Caki2 (cell line): ENCODE measurements around the gene ZMYND10. TPM values are rescaled to one million over a fixed set of nuclear protein-coding genes. Genes with fewer than 3 reads are reported as not detected.

Source experiments
- DNase-seq: peaks from one replicate; pipeline ENCODE4 v3.0.0-alpha.2; 2015; ENCODE audit warnings: low read depth
- in situ Hi-C: cut with HindIII; loops from 2 replicates; pipeline ENCODE4 v1.10.0; 2016; ENCODE audit warnings: low sequenced_read_pairs, low pct_unique_long_range_greater_than_20kb, mixed read lengths
- total RNA-seq: library from RNA; depleted of rRNA; stranded (reverse); fragments of >200 nt; shearing (Covaris generic); gene quantifications from 2 replicates; pipeline ENCODE4 v1.2.3, GENCODE V29; 2014; ENCODE audit warnings: low replicate concordance; rRNA removed

ZMYND10 gene
- 3.3 and 10.8 TPM in 2 replicates for total RNA-seq

DNA sequence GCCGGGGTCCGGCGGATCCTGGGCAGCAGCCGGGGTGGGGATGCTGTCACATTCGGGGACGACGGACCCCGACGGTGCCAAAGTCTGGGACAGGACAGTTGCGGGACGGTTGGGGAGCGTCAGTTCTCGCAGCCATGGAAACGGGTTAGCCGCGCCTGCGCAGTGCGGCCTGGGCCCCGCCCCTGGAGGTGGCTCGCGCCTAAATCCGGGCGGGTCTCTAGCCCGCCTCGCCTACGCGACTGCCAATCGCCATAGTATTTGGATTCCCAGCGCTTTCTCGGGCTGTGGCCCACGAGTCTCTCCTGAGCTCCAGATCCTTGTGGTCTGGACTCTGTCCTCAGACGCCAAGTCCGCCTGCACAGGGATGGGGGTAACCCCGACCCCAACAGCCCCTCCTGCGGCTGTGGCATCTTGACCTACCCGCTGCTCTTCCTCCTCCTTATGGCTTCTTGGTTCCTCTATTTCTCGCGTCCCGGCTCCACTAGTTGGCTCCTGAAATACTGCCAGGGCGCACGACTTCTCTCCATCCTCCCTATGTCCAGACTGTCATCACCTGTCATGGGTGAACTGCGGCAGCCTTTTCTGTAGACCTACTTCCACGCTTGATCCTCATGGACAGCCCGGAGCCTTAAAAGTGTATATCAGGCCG lies at the start of gene ZMYND10:
Gene ZMYND10, minus strand, starts transcription at position 147 of the 649 bp plus-strand sequence. CDS start 153 bp downstream, outside the sequence.
- no peak for DNase-seq
- in situ Hi-C loops: no loop called here

DNA sequence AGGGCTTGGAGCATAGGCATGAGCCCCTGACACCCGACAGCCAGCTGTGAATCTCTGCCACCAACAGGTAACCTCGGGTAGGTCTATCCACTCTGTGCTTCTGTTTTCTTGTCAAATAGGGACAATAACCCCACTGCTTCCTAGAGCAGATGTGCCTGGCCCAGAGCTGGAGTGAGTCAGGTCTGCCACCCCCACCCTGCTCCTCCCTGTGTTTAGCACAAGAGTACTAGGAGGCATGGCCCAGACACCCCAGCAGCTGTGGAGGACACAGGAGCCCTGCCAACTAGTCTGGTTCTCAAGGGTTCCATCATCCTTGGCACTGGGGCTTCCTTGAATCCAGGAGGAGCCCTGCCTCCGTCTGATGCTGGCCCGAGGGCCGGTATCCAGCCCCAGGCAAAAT lies 47.5 kb upstream of the ZMYND10 start:
- no peak for DNase-seq
- in situ Hi-C loops: no loop called here

DNA sequence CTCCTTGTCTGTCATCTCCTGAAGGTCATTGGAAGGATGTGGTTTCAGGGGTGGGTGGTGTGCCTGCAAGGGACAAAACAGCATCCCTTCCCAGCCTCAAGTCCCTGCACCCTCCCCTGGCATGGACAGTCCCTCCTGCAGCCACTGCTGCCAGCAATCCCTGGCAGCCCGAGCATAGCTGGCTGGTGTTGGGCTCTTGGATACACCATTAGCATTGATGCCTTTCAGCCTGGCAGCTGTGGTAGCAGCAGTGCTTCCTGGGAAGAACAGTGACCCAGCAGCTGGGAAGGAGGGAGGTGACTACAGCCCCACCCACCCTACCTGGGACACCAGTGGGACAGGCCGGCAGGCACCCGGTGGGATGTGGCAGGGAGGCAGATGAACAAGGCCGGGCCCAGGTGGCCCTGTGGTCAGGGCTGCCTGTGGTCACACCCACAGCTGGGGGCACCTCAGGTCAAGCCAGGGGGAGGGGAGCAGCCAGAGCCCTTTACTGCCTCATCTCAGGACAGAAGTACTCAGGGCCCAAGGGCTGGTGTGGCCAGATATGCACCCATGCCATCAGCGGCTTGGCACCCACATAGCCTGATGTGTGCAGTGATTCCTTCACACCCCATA lies 46.7 kb upstream of the ZMYND10 start:
- in situ Hi-C loops: no loop called here
- no peak for DNase-seq

DNA sequence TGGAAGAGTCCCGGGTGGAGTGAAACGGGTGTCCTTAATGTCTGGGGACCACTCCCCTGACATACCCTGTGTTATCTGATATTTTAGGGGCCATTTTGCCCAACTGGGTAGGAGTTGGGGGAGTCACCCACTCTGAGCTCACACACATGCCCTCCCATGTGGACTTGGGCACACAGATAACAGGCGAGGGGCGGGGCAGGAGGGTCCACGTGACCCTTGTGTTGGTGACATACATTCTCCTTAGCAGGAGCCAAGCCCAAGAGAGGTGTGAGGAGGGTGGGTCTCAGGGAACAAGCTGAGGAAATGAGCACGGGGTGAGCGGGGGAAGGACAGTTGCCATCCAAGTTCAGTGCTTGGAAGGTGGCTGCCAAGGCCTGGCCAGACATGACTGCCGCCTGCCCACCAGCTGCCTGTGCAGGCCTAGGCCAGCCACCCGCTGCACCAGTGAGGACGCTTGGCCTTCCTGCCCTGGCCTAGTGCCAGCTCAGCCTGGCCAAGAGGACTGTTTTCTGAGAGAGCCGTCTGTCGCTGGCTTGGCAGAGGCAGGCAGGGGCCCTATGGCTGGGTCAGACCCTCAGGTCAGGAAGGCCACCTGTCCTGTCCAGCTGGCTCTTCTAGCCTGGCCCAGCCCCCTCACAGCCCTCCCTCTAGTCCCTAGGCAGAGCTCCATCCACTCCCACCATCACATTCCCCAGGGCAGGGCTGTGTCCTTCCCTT lies 45.1 kb upstream of the ZMYND10 start:
- no peak for DNase-seq
- in situ Hi-C loops: no loop called here

DNA sequence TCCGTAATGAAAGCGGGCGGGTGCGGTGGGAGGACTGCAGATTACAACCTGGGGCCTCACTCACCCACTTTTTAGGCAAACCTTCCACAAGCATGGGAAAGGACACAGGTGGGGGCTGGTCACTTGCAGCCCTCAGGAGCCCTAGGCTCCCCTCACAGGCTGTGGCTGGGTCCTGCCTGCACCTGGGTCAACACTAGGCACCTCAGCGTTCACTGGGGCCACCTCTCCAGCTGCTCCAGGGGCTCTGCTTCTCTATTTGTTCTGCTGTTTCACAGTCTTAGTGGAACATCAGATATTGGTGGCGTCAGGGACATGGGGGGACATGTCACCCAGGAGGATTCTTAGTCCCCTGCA lies 43.9 kb upstream of the ZMYND10 start:
- in situ Hi-C loops: no loop called here
- DNase-seq: no peak

DNA sequence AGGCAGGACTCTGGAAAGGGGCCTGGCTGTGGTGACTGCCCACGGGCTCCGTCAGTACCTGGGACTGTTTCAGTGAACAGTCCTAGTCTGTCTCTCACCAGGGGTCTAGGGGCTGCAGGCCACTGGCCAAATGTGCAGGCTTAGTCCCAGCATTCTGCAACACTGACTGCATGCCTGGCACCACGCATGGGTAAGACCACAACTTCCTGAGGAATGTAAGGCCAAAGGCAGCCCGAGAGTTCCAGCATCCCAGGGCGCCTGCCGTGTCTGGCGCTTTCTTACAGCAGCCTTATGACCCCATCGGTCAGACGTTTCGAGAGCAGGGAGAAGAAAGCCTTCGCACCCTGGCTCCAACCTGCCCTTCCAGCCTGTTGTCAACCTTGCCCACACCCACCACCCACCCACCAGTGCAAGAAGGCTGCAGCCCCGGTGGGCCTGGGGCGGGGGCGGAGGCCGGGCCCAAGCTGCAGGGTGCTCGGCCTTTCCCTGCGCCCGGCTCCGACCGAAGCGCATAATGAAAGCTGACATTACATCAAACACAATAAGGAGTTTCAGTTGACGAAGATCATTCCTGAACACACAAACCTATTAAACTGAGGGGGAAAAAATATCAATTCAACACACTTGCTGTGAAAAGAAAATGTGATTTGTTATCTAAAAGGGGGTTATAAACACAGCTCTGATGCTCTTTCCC lies 43.3 kb upstream of the ZMYND10 start:
- no peak for DNase-seq
- in situ Hi-C loops: no loop called here

DNA sequence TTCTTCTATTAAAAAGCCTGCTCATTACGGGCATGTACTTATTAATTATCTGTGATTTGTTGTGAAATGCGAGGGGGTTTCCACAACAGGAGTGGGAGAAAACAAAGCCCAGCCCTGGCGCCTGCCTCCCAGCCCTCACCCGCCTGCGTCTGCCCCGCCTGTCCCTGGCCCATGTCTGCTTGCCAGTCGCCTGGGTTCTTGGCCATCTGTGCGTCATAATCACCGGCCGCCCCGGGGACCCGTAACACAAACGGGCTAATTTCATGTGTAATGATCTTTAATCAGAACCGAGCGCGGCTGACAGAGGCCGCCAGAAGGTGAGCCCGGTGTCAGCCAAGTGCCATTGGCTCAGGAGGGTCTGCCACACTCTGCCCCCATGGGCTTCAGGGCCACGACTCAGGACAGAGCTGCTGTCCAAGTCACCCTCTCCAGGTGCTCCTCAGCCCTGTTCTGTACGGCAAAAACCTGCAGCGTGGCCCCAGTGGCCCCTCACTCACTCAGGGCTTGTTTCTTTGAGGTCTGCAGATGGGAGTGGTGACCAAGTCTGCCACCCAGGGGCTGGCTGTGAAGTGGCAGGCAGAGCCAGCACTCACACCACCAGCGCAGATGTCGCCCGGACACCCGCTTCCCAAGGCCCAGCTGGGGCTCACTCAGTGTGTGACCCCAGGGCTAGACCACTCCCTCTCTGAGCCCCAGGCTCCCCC lies 42.6 kb upstream of the ZMYND10 start:
- in situ Hi-C loops: no loop called here
- DNase-seq: no peak

DNA sequence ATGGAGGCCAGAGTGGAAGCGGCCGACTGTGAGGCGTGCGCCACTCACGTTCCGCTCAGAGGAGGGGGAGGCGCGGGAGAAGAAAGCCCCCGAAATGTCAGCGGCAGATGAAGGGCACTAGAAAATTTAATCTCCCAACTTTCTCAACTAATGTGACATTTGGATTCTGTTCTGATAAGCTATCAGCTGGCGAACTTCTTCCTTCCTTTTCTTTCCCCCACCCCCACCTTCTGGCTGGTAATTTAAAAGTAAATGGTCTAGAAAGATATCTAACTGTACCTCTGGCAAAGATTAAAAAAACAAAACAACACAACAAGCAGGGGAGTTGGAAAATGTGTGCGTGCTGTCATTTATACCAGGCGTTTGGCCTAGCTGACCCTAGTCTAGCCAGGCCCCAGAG lies 40.2 kb upstream of the ZMYND10 start:
- no peak for DNase-seq
- in situ Hi-C loops: no loop called here

DNA sequence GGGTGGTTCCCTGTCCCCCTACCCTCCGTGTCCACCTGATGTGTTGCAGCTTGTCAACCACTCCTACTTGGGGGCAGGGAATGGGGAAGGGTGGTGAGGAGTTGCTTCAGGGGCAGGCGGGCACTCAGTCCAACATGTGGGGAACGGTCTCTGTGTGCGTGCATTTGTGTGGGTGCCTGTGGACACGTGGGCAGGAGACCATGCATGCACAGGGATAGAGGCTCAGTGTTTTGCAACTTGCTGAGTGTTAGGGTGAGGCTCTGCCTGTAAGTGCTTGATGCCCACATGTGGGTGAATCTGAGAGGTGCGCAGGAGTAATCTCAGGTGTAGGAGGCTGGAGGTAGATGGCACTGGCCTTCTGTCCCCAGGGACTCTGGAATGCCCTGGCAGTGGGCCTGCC lies 38.2 kb upstream of the ZMYND10 start:
- in situ Hi-C loops: no loop called here
- DNase-seq: no peak

DNA sequence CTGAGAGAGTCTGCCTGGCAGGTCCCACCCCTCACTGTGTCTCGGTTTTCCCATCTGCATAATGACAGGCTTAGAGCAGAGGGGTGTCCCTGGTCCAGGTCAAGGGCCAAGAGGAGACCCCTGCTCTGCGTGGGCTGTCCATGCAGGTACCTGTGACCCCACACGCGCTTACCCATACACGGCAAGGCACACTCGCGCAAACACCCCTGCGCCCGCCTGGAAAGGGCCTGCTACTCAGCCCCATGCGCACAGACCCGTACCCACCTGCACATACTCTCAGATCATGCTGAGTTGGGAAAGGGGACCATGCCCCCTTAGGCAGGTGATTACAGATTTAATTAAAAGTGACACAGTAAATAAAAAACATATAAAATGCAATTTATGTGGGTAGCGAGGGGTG lies 37.2 kb upstream of the ZMYND10 start:
- in situ Hi-C loops: no loop called here
- no peak for DNase-seq

DNA sequence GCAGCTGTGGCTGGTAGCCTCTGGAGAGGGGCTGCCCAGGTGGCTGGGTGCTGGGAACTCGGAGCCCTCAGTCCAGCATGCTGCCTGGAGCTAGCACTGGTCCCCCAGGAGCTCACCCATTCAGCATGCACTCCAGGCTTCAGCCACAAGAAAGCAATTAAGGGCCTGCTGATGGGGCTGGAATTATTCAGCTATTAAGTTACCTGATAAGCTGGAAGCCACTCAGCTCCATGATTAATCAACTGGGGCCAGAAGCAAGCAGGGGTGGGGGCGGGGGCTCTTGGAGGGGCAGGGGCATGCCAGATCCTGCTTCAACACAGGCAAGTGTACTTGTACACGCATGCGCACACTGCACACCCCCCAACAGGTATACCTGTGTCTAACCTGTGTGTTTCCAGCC lies 35.9 kb upstream of the ZMYND10 start:
- no peak for DNase-seq
- in situ Hi-C loops: no loop called here

DNA sequence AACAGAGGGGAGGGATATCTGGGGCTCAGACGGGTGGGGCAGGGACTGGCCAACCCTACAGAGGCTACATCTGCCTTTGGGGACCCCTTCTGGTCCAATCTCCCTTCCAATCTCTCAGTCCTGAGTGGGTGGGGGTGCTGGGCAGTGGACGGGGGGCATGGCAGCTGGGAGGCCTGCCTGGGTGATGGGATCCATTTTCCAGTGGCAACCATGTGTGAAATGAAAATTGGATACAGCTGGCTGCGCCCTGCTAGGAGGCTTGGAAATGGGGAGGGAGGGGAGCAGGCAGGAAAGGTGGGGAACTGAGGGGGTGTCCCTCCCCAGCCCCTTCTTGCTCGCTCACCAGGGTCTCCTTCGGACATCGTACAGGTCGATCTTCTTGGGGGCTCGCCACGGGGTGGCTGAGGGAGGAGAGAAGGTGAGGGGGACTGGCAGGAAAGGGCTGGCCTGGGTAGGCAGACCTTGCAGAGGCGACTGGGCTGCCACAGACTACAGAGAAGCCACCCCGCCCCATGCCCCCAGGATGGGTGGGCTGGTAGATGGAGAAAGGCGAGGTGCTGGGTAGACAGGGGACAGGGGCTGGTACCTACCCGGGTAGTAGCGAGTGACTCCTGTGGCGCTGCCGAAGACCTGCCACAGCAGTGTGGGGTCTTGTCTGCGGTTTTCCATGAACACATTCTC lies 35.0 kb upstream of the ZMYND10 start:
- in situ Hi-C loops: no loop called here
- no peak for DNase-seq

DNA sequence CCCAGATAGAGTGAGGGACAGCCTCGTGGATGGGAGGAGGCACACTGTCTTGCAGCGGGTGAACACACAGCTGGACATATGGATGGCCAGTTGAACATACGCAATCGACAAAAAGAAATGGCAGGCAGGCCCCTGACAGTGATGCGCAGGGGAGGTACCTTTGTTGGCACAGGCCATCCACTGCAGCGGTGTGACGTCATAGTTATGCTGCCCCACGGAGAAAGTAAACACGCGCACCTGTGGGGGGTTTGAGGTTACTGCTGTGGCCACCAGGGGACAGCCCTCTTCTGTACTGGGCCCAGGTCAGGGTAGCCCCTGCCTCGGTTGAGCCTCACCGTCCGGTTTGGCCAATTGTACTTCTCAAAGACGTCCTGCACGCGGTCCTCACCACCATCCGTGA lies 33.2 kb upstream of the ZMYND10 start:
- in situ Hi-C loops: no loop called here
- no peak for DNase-seq

DNA sequence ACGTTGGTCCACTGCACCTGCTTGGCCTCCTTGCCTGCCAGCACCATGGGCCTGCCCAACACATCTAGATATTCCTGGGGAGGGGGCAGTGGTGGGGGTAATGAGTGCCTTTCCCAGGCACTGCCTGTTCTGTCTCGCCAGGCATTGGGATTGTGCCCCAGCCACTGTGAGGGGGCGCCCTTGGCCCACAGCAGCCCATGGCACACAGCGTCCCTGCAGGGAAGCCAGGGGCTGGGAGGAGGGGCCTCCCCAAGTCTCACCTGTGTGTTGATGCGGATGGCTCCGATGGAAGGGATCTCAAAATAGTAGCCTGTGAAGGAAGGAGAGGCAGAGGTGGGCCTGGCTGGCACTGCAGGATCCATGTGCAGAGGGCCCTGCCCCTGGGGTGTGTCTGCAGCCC lies 32.5 kb upstream of the ZMYND10 start:
- in situ Hi-C loops: no loop called here
- DNase-seq: no peak

DNA sequence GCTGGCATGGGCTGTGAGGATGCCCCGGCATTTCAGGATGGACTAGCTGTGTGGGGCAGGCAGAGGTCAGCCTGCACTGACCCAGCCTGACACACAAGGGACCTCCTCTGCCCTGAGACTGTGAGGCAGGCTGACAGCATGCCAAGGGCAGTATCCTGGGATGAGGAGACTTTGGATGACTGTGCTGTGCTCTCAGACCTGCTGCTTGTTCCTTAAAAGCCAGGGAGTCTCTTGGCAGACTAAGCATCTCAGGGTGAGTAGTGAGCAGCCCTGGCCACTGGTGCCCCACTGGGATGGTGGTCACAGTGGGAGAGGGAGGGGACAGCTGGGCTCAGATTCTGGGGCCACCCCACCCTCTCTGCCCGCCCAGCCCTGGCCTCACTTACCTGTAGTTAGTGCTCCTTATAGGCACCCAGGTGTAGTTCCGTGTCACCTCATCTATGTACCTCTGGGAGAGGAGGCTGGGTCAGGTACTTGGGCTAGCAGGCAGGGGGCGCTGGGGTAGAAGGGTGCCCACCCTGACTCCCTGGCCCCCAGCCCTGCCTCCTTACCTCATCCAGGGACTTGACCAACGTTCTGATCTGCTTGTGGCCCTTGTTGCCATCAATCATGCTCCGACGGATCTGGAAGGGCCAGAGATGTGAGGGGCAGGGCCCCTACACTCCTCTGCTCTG lies 29.9 kb upstream of the ZMYND10 start:
- in situ Hi-C loops: no loop called here
- DNase-seq: no peak

DNA sequence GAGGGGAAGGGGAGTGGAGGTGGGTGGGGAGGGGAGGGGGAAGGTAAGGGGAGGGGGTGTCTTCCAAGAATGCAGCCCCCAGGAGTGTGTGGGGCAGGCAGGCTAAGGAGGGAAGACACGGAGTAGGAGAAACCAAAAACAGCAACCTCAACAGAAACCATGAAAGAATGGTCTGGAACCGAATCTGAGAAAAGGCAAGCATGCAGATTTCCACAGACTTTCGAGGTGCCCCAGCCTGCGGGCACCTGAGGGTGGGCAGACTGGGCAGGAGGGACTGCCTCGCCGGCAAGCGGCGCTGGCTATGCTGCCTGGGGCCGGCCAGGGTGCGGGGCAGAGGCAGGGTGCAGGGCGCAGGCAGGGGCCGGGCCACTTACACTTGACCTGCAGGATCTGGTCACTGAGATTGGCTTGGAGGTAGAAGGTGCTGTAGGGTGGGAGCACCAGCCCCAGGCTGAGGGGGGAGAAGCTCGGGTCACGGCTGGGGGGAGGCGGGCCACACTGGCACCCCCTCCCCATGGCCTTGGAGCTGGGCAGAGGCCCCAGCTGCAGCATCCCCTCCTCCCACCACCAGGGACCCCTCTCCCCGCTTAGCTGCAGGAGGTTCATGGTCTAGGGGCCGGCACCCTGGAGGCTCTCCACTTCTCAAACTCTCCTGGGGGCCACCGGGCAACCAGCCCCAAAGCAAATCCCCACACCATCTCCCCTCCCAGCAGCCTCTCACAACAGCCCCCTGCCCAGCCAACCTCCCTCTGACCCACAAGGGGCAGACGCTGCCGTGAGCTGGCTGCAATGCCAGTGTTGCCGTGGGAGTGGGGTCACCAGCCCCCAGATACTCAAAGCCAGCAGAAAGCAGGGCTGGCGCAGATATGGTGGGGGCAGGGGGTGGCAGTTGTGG lies 29.1 kb upstream of the ZMYND10 start:
- no peak for DNase-seq
- in situ Hi-C loops: no loop called here
